GM19438 (cell line): ENCODE measurements around the gene PSMA8.
"Not testable (repeated sequence)": the region's sequence is repeated elsewhere in the genome, so short reads cannot be mapped to it uniquely, and the experiment has no call there.

Source experiments
- ATAC-seq: cut with Tn5 transposase; IDR thresholded peaks from one replicate; pipeline ENCODE4 v1.9.1; 2021; ENCODE audit warnings: low read depth; ENCODE audit not compliant: unreplicated experiment

Gene PSMA8

DNA sequence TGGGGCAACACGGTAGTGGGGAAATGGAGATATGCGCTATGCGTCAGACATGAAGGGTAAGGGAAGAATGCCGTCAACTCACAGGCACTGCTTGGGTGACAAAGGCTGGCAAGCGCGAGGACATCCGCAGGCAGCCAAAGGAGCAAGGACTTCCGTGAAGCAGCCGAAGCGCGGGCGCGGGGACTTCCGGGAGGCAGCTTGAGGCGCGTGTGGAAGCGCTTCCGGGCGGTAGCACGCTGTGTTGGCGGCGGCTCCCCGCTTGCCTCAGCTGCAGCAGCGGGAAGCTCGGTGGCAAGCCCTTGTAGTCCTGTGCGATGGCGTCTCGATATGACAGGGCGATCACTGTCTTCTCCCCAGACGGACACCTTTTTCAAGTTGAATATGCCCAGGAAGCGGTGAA, at the start of gene PSMA8:
Gene PSMA8 (plus strand): TSS at position 218 of the 400 bp plus-strand sequence. CDS start 97 bp downstream, at position 315.
- no peak for ATAC-seq

DNA sequence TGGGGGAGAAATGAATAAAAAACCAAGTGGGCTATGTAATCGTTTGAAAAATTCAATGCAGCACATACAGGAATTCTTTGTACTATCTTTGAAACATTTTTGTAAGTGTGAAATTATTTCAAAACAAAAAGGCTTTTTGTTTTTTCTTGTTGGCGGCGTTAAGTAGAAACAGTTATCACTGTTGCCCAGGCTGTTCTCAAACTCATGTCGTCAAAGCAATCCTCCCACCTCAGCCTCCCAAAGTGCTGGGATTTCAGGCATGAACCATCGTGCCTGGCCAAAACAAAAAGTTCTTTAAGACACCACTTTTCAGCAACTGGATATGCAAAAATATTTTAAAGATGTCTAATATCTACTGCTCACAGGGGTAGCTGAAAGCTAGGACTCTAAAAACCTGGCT, 48.6 kb upstream of the PSMA8 start:
- ATAC-seq = no peak

DNA sequence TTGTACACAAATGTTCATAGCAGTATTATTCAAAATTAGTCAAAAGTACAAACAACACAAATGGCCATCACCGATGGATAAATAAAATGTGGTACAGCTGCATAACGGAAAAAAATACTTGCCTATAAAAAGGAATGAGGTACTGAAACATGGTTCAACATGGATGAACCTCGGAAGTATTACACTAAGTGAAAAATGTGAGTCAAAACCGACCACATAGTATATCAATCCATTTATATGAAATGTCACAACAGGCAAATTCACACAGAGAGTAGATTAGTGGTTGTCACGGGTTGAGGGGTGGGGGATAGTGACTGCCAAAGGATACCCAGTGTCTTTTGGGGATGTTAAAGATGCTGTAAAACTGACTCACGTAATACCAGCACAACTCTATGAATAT, 46.7 kb upstream of the PSMA8 start:
- ATAC-seq = no peak

DNA sequence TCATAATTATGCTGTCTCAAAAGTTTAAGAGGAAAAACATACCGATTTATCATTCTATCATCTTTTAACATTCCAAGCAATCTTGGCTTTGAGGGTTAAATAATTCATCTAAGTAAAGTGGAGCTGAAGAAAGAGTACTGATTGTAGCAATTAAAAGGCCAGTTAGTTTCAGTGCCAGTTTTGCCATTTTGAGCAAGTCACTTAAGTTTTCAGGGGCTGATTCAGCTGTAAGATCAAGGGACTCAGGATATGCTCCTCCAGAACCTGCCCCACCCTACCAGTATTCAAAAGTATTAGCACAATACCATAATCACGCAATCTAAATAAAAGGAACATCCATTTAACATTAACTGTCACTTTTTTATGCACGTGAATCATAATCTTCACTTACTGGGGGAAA, 45.2 kb upstream of the PSMA8 start:
- ATAC-seq = no peak

DNA sequence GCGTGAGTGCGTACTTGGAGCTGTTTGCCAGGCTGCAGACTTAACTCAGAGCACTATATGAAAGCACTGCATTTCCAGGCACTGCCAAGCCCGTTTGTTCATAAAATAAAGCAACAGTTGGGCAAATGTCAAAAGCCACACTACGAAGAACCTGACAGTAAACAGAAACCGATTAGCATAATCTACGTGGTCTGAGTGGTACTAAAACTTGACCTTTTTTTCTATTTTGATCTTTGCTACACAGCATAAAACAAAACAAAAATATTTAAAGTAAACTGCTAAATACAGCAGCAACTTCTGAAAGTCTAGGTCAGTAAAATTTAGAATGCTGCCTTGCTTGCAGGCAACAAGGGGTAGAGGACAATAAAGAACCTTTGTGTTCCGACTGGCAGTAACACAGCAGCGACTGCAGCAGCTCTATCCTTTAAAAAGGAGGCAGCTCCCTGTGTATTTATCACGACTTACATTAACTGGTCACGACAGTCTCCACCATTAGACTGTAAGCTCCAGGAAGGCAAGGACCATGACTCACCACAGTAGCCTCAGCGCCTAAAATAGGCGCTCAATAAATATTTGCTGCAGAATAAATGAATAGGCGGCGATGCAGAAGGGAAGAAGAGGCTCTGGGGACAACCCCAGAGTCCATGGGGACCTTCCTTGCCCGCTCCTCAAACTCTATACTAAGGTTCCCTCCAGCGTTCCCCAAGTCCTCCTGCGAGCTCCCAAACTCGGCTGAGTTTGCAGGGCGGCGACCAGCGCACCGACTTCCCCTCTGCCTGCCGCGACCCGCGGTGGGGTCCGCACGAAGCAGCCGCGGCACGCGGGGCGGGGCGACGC, 44.2 kb upstream of the PSMA8 start:
- ATAC-seq = peak; percentile 15

DNA sequence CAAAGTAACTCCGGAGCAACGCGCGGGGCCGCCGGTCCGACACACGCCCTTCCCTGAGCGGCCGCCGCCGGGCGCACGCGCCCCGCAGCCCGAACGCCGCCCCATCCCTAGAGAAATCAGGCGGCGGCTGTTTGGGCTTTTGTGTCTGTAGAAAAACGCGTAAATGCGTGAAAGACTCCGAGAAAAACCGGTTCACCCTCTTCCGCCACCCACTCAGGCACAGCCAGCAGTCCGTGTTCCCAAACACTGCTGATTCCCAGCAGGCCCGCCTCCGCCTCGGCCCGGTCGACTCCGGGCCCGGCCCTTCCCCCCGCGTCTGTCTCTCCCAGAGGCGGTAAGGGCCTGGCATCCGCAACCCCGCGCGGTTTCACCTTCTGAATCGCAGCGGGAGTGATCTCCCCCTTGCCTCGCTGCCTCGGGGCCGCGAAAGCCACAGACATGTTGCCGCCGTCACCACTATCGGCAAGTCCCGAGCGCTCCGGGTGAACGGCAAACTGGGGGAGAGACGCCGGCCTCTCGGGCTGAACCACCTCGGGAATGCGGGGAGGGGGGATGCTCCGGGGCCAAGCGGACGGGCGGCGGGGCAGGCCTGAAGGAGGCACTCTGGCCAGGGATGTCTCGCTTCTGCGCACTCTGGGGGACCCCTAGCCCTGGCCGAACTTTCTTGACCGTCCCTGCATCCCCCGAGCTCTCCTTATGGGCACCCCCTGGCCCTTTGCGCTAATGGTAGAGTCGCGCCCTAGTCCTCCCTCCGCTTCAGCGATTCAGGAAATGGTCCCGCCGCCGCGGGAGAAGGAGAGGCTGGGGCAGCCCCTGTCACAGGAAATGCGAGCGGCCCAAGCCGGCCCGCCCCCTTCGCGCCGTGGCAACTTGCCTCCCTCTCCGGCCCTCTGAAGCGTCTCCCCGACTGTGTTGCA, 43.3 kb upstream of the PSMA8 start, which contains the start of gene SS18:
Gene SS18 (minus strand): TSS at position 484 of the 917 bp plus-strand sequence. CDS start 44 bp downstream, at position 440.
- peak; percentile 71 for ATAC-seq

DNA sequence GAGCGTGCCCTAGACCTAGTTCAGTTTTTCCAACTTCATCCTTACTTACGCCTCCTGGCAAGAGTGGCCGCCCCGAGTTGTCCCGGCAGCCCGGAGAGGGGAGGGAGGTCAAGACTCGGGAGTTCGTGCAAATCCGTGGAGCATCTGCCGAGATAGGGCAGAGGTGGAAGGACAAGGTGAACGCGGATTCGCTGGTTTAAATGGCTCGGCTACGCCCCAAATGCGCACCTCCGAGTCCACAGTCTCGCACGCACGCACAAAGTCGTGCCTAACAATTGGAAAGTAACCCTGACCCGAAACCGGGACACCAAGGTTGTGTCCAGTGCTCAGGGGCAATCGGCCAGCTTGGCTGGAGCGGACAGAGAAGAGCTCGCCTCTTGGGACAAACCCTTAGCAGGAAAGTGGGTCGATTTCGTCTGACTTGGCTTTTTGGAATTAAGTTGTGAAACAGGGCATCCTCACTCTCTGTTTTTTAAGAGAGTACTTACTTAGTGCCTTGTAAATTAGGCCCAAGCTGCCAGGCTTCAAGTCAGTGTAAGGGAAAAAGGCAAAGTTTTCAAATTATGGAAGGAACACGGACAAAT, 42.5 kb upstream of the PSMA8 start:
- ATAC-seq = peak; percentile 44

DNA sequence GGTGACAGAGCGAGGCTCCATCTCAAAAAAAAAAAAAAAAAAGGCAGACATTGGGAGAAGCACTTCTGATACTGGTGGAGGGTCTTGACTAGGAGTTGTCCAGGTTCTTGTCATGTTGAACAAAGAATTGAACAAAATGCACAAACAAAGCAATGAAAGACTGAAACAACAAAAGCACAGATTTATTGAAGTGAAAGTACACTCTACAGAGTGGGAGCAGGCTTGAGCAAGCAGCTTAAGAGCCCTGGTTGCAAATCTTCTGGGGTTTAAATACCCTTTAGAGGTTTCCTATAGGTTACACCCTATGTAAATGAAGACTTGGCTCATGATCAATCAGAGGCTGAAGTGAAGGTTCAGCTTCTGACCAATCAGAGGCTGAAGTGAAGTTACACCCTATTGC, 36.8 kb upstream of the PSMA8 start:
- no peak for ATAC-seq

DNA sequence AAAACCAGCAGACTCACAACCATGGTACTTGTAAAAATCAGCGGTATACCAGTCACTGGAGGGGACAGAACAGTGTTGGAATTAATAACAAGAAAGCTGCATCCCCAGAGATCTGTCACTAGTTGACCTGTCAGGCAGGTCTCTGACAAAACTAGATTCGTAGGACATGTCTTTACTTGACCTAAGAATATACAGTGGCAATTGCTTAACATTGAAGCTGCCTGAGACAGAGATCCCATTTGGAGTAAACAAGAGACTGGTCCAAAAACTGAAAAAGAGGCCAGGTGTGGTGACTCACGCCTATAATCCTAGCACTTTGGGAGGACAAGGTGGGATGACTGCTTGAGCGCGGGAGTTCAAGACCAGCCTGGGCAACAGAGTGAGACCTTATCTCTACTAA, 36.1 kb upstream of the PSMA8 start:
- no peak for ATAC-seq

DNA sequence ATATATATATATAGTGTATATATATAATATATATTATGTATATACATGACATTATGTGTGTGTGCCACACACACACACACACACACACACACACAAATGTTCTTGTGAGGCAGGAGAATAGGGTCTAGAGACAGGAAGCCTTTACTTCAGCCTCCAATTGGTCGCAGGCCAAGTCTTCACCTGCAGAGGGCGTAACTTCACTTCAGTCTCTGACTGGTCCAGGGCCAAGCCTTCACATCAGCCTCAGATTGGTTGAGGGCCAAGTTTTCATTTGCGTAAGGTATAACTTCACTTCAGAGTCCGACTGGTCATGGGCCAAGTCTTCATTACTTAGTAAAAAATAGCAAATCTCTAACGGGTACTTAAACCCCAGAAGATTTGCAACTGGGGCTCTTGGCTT, 30.1 kb upstream of the PSMA8 start:
- no peak for ATAC-seq

DNA sequence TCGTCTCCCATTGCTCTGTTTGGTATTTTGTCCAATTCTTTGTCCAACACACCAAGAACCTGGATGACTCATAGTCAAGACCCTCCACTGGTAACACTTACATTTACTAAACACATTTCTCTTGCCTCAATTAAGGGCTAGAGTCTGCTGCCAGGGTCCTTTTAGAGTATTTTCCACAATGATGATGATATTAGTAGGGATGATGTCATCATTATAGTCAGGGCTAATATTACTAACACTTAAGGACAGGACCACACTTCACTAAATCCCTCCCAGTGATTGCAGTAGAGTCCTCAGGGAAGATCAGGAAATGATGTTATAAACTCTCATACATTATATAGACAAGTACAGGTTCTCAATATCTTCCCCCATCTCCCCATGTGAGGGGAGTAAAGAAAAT, 29.6 kb upstream of the PSMA8 start:
- ATAC-seq = no peak

DNA sequence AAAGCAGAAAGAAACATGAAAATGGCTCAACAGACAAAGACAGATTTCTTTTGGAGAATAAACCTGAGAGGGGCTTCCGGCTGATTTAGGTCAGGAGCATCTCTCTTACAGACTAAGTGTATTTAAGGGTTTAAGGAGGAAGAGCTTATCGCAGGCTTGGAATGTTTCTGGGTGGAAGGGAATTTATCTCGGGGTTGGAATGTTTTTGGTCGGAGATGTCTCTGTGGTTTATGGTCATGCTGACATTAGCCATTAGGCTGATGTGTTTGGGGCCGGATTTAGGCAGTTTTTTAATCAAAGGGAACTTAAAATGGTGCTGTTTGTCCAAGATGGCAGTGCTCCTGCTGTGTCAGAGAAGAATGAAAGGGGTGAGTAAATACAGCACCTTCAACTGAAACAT, 14.4 kb upstream of the PSMA8 start:
- no peak for ATAC-seq

DNA sequence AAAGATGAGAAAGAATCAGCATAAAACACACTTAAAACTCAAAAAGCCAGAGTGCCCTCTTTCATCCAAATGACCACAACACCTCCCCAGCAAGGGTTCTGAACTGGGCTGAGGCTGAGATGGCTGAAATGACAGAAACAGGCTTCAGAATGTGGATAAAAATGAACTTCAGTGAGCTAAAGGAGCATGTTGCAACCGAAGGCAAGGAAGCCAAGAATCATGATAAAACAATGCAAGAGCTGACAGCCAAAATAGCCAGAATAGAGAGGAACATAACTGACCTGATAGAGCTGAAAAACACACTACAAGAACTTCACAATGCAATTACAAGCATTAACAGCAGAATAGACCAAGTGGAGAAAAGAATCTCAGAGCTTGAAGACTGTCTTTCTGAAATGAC, 12.2 kb upstream of the PSMA8 start:
- ATAC-seq = no peak

DNA sequence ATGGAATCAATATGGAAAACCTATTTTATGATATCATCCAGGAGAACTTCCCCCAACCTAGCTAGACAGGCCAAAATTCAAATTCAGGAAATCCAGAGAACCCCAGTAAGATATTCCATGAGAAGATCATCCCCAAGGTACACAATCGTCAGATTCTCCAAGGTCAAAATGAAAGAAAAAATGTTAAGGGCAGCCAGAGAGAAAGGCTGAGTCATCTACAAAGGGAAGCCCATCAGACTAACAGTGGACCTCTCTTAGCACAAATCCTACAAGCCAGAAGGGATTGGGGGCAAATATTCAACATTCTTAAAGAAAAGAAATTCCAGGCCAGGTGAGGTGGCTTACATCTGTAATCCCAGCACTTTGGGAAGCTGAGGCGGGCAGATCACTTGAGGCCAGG, 11.7 kb upstream of the PSMA8 start:
- ATAC-seq = not testable (repeated sequence)

DNA sequence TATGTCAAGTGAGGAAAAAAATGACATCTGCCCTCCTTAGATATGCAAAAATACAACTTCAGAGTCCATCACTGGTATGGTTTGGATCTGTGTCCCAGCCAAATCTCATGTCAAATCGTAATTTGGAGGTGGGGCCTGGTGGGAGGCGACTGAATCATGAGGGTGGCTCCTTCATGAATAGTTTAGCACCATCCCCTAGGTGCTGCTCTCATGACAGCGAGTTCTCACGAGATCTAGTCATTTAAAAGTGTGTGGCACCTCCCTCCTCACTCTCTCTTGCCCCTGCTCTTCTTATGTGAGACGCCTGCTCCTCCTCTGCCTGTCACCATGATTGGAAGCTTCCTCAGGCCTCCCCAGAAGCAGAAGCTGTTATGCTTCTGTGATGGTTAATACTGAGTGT, 5.9 kb upstream of the PSMA8 start:
- ATAC-seq = no peak

DNA sequence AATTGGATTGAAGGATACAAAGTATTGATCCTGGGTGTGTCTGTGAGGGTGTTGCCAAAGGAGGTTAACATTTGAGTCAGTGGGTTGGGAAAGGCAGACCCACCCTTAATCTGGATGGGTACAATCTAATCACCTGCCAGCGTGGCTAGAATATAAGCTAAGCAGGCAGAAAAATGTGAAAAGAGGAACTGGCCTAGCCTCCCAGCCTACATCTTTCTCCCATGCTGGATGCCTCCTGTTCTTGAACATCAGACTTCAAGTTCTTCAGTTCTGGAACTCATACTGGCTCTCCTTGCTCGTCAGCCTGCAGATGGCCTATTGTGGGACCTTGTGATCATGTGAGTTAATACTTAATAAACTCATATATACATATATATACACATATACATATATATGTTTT, 5.5 kb upstream of the PSMA8 start:
- ATAC-seq = not testable (repeated sequence)

DNA sequence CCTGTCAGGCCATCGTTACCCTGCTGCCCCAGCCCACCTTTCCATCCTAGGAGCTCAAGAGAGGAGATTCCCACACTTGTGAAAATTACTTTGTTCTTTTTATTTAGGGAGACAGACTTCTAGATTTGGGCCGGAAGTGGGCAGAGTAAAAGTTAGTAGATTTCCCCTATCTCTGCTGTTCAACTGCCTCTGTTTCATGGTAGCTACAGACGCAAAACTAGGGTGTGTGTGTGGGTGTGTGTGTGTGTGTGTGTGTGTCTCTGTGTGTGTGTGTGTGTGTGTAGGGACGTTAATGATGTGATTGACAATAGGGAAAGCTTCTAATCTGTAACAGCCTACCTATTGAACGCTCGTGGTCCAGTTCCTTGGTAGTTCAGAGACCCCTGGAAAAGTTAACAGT, 438 bp downstream of the PSMA8 start:
- ATAC-seq = no peak

DNA sequence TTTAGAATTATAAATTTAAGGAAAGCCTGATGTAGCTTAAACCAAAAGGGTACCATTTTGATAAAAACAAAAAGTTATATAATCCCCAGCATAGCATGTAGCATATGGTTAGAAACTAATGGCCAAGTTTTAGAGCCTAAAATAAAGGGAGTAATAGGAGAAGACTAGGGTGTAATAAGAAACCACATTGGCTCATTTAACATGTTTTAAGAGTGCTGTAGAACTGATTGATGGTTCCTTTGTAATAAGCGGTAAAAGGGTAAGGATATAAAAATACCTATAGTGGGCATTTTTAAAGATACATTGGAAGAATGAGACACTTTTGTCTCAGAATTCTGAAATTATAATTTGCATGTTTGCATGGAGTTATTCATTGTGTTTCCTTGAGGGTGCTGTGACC, 1.9 kb downstream of the PSMA8 start:
- ATAC-seq = no peak

DNA sequence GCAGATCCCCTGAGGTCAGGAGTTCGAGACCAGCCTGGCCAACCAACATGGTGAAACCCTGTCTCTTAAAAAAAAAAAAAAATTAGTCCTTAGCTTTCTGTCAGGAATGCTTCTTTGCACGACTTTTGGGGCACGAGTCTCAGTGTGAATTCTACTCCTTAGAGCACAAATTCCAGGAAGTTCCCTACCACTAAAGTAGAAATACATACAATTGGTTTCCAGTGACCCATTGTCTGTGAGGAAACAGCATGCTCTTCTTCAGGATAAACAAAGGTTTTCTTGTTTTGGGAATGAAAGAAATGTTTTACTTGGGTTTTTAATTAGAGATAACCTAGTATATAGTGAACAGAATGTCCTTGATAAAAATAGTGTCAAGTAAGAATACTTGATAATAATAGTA, 23.7 kb downstream of the PSMA8 start:
- ATAC-seq = no peak

DNA sequence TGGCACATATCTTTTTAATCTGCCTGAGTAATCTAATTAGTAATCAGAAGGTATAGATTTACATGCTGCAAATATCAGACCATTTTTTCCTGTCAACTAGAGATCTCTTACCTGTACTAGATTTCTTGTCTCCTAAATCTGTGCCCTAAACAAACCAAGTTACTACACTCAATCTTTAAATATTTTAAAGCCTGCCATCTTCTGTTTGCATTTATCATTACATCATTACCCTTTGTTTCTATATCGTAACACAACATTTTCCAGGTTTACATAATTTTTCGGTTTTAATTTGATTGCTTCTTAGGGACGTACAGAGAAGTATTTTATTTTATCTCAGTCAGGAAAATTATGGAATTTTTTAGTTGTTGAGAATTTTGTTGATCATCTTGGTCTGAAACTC, 25.7 kb downstream of the PSMA8 start:
- no peak for ATAC-seq

DNA sequence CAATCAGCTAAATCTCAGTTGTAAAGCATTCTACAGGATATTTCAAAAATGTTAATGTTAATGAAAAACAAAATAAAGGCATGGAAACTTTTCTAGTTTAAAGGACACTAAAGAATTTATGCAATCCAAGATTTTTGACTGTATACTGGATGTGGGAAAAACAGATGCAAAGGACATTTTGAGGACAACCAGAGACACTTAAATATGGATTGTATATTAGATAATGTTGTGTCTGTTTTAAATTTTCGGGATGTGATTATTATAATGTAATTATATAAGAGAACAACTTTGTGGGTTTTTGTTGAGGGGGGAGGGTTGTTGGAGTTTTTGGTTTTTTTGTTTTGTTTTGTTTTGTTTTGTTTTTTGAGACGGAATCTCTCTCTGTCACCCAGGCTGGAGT, 30.9 kb downstream of the PSMA8 start:
- ATAC-seq = no peak
